Raji (cell line): ENCODE data around the gene PGAP3.

Experiments used
- POLR2A ChIP-seq: IDR thresholded peaks from 2 replicates; pipeline ENCODE4 v1.6.1; 2011; ENCODE audit warnings: low read depth, low read length, control low read depth; ENCODE audit not compliant: insufficient read depth

The PGAP3 gene

DNA sequence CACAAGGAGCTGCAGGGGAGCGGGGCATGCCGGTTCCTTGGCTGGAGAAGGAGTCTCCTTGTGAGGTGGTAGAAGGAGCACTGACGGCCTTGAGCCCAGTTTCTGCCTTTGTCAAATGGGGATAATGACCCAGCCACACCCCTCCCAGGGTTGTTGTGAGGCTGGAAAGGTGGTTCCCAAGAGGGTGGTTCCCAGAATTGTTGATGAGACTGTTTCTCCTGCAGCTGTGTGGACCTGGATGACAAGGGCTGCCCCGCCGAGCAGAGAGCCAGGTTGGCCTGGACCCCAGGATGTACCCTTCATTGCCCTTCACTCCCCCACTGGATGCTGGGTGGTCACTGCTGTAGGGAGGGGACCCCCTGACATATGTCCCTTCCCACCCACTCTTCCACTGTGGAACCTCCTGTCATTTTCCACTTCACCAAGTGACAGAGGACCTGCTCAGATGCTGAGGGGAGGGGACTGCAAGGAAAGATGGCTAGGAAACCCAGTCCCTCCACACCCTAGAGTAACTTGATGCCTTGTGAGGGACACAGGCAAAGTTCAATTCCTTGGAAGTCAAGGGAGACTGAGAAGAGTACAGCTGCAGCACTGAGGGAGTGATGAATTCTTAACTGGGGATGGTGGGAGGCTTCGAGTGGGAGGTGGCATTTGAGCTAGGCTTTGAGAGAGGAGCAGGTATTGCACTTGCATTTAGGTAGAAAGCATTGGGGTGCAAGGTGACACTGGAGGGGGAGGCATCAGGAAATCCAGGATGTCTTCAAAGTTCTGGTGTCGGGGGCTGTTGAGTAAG, 31.9 kb upstream of the PGAP3 start:
- TF ChIP-seq POLR2A: no peak

DNA sequence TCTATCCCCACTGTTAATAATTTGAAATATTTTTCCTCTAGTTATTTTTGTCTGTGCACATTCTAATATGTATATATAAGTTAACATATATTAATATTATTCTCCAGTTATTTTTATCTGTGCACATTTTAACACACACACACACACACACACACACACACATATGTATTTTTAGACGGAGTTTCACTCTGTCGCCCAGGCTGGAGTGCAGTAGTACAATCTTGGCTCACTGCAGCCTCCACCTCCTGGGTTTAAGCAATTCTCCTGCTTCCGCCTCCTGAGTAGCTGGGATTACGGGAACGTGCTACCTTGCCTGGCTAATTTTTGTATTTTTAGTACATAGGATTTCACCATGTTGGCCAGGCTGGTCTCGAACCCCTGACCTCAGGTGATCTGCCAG, 29.8 kb upstream of the PGAP3 start:
- TF ChIP-seq POLR2A: no peak

DNA sequence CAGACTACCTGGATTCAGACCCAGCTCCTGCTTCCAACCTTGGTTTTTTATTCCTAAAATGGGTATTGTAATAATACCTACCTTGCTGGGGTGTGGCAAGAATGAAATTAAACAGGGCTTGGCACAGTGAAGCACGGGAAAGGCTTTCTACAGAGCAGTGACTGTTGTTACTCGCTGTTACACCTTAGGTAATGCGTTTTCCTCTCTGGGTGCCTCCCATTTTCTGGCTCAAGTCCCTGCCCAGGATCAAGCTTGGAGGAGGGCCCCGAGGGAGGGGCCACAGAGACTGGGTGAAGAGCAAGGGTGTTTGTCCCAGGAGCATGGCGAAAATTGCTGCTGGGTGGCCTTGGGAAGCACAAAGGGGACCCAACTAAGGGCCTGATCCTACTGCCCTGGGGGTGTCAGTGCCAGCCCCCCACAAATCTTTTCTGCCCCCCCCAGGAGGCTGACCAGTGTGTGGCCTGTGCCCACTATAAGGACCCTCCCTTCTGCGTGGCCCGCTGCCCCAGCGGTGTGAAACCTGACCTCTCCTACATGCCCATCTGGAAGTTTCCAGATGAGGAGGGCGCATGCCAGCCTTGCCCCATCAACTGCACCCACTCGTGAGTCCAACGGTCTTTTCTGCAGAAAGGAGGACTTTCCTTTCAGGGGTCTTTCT, 29.2 kb upstream of the PGAP3 start:
- TF ChIP-seq POLR2A: no peak

DNA sequence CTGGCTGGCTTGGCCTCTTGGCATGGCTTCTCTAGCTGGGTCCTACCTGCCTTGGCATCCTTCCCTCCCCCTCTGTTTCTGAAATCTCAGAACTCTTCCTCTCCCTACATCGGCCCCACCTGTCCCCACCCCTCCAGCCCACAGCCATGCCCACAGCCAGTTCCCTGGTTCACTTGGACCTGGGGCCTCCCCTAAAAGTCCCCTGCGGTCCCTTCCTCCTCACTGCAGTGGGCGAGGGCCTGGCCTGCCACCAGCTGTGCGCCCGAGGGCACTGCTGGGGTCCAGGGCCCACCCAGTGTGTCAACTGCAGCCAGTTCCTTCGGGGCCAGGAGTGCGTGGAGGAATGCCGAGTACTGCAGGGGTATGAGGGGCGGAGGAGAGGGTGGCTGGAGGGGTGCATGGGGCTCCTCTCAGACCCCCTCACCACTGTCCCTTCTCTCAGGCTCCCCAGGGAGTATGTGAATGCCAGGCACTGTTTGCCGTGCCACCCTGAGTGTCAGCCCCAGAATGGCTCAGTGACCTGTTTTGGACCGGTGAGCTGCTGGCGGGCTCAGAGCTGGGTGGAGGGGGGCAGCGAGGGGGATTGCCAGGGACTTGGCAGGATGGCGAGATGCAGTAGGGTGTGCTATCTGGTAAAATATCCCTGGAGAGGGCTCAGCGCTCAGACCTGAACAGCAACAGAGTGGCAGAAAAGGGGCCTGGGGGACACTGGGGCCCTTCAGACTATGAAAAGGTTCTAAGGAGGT, 28.4 kb upstream of the PGAP3 start:
- TF ChIP-seq POLR2A: no peak

DNA sequence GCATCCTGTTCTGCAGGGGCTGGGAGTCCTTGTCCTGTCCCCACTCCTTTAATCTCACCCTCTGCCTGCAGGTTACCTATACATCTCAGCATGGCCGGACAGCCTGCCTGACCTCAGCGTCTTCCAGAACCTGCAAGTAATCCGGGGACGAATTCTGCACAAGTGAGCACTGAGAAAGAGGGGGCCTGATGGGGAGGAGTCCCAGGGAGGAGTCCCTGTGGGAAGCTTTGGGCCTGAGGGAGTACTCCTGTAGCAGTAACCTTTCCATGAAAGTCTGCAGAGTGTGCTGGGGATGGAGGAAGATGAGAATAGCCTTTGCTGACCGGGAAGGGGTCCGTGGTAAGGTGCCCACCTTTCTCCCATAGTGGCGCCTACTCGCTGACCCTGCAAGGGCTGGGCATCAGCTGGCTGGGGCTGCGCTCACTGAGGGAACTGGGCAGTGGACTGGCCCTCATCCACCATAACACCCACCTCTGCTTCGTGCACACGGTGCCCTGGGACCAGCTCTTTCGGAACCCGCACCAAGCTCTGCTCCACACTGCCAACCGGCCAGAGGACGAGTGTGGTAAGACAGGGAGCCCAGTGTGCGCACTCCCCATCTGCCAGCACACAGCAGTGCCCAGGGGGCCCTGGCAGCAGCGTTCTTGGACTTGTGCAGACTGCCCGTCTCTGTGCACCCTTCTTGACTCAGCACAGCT, 27.7 kb upstream of the PGAP3 start:
- no peak for TF ChIP-seq POLR2A

DNA sequence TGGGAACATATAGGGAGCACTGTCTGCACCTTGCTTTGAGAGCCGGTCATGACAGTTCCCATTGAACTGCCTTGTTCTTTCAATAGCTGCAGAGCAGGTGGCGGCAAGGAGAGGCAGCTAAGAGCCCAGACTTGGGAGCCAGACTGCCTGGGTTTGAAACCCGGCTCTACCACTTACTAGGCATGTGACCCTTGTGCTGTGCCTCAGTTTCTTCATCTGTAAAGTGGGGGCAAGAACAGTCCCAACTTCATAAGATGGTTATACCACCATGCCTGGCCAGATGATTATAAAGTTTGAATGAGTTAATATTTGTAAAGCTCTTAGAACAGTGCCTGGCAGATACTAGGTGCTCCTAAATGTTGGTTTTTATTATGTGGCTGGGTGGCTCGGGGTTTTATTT, 26.4 kb upstream of the PGAP3 start:
- no peak for TF ChIP-seq POLR2A

DNA sequence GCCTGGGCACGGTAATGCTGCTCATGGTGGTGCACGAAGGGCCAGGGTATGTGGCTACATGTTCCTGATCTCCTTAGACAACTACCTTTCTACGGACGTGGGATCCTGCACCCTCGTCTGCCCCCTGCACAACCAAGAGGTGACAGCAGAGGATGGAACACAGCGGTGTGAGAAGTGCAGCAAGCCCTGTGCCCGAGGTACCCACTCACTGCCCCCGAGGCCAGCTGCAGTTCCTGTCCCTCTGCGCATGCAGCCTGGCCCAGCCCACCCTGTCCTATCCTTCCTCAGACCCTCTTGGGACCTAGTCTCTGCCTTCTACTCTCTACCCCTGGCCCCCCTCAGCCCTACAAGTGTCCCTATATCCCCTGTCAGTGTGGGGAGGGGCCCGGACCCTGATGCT, 24.0 kb upstream of the PGAP3 start:
- no peak for TF ChIP-seq POLR2A

DNA sequence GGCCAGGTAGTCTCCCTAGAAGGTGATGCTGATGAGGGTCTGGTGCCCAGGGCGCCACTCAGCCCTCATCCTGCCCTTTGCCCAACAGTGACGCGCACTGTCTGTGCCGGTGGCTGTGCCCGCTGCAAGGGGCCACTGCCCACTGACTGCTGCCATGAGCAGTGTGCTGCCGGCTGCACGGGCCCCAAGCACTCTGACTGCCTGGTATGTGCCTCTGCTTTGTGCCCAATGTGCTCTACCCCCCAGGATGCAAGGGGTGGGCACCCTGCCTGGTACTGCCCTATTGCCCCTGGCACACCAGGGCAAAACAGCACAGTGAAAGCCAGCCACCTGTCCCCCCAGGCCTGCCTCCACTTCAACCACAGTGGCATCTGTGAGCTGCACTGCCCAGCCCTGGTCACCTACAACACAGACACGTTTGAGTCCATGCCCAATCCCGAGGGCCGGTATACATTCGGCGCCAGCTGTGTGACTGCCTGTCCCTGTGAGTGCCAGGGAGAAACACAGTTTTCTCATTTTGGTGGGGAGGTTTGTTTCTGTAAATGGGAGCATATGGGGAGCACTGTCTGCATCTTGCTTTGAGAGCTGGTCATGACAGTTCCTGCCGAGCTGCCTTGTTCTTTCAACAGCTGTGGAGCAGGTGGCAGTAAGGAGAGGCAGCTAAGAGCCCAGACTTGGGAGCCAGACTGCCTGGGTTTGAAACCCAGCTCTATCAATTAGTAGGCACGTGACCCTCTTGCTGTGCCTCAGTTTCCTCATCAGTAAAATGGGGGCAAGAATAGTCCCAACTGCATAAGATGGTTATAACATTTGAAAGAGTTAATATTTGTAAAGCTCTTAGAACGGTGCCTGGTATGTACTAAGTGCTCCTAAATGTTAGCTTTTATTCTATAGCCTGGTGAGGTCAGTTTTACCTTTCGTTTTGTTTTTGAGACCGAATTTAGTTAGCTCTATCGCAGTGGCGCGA, 22.4 kb upstream of the PGAP3 start:
- no peak for TF ChIP-seq POLR2A

DNA sequence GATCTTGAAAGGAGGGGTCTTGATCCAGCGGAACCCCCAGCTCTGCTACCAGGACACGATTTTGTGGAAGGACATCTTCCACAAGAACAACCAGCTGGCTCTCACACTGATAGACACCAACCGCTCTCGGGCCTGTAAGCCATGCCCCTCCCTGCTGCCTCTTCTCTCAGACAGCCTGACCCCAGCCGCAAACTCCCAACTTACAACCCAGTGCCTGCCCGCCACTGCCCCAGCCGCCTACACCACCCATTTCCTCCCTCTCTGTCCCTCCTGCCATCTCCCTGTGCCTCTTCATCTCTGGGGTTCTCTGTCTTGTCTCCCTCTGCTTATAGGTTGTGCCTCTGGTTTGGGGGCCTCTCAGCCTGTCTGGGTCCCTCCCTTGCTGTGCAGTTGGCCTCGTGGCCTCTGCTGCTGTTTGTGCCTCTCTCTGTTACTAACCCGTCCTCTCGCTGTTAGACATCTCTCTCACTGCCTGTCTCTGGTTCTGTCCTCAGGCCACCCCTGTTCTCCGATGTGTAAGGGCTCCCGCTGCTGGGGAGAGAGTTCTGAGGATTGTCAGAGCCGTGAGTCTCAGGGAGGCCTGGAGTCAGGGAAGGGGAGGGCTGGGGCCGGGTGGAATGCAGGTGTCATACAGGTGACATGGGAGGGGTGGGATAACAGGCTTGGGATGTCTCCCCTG, 21.6 kb upstream of the PGAP3 start:
- no peak for TF ChIP-seq POLR2A

DNA sequence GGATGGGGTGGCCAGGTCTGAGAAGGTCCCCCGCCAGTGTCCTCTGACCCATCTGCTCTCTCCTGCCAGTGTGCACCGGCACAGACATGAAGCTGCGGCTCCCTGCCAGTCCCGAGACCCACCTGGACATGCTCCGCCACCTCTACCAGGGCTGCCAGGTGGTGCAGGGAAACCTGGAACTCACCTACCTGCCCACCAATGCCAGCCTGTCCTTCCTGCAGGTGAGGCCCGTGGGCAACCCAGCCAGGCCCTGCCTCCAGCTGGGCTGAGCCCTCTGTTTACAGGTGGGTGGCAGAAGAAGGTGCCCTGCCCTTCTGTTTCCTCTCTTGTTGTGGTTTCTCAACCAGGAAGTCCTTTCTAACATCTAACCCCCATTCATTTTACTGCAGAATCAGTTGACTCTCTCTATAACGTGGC, 19.1 kb upstream of the PGAP3 start:
- no peak for TF ChIP-seq POLR2A

DNA sequence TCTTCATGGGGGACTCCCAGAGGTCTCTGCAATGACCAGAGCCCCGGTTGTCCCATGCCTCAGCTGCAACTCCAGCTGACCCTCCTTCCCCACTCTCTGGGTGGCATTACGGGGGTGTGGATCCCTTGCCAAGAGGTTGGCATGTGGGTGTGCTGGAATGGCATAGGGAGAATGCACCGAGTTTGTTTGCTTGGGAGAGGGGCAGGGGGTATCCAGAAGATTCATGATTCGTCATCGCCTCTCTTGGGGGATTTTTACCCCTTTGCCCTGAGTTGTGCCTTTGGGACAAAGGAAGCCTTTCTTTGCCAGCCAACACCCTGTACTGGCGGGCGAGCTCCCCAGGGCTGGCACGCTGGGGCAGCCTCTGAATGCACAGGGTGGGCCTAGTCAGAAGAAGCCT, 18.5 kb upstream of the PGAP3 start:
- no peak for TF ChIP-seq POLR2A

DNA sequence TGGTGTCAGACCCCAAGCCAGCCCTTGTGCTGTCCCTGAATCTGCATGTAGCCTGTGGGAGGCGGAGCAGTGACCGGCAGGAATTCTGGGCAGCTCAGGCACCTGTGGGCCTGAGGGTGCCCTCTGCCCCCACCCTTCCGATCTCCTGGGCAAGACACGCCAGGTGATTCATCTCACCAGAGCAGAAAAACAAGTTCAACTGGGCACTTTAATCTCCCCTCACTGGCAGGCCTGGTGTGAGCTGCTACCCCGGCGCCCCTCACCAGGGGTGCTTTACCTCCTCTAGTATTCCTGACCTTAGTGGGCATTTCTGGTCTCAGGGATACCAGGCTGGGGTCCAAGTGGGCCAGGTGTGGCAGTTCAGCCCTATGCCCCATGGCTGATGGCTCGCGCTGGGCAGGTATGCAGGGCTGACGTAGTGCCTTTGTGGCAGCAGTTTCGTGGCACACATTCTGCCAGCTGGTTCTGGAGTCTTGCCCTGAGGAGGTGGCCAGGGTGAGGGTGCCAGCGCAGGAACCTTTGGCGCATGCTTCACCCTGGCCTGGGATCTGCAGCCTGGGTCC, 18.0 kb upstream of the PGAP3 start:
- no peak for TF ChIP-seq POLR2A

DNA sequence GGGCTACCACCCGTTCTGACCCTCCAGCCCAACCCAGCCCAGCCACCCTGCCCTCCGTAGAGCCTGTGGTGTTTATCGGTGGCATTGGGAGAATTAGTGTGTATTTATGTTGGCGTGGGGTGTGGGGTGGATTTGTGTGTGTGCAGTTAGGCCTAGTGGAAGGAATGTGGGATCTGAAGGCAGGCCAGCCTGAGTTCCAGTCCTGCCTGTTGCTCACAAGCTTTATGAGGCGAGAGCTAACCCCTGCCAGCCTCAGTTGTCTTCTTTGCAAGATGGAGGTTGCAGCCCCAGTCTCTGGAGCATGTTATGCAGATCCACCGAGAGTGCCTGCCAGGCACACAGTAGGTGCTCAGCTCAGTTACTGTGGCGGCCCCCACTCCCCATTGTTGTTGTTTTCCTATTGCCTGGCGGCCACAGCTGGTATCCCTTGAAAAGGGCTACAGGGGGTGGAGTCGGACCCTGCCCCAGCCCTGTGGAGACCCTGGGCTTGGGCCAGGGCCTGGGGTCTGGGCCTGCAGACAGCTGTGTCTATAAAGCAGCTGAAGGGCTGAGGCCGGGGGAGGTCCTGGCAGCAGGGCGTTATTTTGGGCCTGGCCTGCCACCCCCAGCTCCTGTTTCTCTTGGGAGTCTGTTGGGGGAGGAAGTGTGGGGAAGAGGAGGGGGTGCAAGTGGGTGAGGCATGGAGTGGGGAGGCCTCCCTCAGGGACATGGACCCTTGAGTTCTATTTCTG, 17.1 kb upstream of the PGAP3 start:
- TF ChIP-seq POLR2A: no peak
